MCF 10A (cell line): Measurements from ENCODE around the gene NXPE4. TPM values are rescaled to one million over a fixed set of nuclear protein-coding genes. Genes with fewer than 3 reads are reported as not detected.
"Not testable (repeated sequence)": the region's sequence is repeated elsewhere in the genome, so short reads cannot be mapped to it uniquely, and the experiment has no call there.

Source experiments
- BruUV-seq: library from RNA; stranded (reverse); fragments of 400-500 nt; replicated peaks from 2 replicates; lab custom pipeline; 2021; lab: Mats Ljungman, UMichigan
- CTCF ChIA-PET: fragments of 300-600 bp; sonication (Branson Sonifier 250); formaldehyde crosslinking; extraction: SDS; loops from one replicate; lab custom pipeline; 2021; ENCODE audit warnings: antibody characterized with exemption, inconsistent platforms; lab: Yijun Ruan, JAX
- POLR2A ChIA-PET: fragments of 300-600, 350-650 bp; sonication (Branson Sonifier 250); formaldehyde crosslinking; extraction: SDS; loops from one replicate; lab custom pipeline; 2020; ENCODE audit warnings: antibody characterized with exemption, inconsistent platforms; lab: Yijun Ruan, JAX
- DNase-seq: peaks from one replicate; pipeline ENCODE4 v3.0.0-alpha.2; 2018; ENCODE audit not compliant: unreplicated experiment
- H3K27ac Mint-ChIP-seq: one replicate; pipeline ENCODE4 v1.8.0; 2022; ENCODE audit warnings: mild to moderate bottlenecking, low read depth, mixed read lengths; ENCODE audit not compliant: unreplicated experiment
- H3K27me3 Mint-ChIP-seq: one replicate; pipeline ENCODE4 v1.8.0; 2022; ENCODE audit warnings: mixed read lengths; ENCODE audit not compliant: insufficient read depth, unreplicated experiment
- H3K36me3 Mint-ChIP-seq: one replicate; pipeline ENCODE4 v1.8.0; 2022; ENCODE audit warnings: mild to moderate bottlenecking, moderate library complexity, mixed read lengths; ENCODE audit not compliant: insufficient read depth, unreplicated experiment
- H3K4me1 Mint-ChIP-seq: one replicate; pipeline ENCODE4 v1.8.0; 2022; ENCODE audit warnings: mixed read lengths; ENCODE audit not compliant: insufficient read depth, unreplicated experiment
- H3K4me3 Mint-ChIP-seq: one replicate; pipeline ENCODE4 v1.8.0; 2022; ENCODE audit warnings: mild to moderate bottlenecking, moderate library complexity, mixed read lengths; ENCODE audit not compliant: unreplicated experiment
- H3K9me3 Mint-ChIP-seq: one replicate; pipeline ENCODE4 v1.8.0; 2022; ENCODE audit warnings: mixed read lengths; ENCODE audit not compliant: unreplicated experiment
- intact Hi-C: fragments of 100-400 bp; cut with micrococcal nuclease; formaldehyde crosslinking; loops from 2 replicates; pipeline ENCODE4 v1.14.1; 2022
- total RNA-seq: library from RNA; stranded (reverse); gene quantifications from 2 replicates; pipeline ENCODE4 v1.2.3, GENCODE V29; 2022
- TF ChIP-seq, protein P1 (sequence below): fragments of 200-600 bp; IDR thresholded peaks from one replicate; pipeline ENCODE4 v1.8.0; 2022; ENCODE audit warnings: antibody characterized with exemption, mild to moderate bottlenecking; ENCODE audit not compliant: unreplicated experiment

The NXPE4 gene
- total RNA-seq, 1 experiment from 2014 or later: not detected

GRCh38 chr11:114604886-114605285 is 9.3 kb upstream of the NXPE4 start:
- BruUV-seq: no TSS peak
- Mint-ChIP-seq H3K27ac (no peak overlapping the region), H3K27me3 (no peaks in the 10 kb centered on the region), H3K36me3 (peaks cover 5% of the 10 kb centered on the region), H3K9me3 (no peaks in the 10 kb centered on the region), H3K4me1 (no peaks in the 10 kb centered on the region), H3K4me3 (no peak overlapping the region)
- DNase-seq: no peak
- TF ChIP-seq, protein P1, sequence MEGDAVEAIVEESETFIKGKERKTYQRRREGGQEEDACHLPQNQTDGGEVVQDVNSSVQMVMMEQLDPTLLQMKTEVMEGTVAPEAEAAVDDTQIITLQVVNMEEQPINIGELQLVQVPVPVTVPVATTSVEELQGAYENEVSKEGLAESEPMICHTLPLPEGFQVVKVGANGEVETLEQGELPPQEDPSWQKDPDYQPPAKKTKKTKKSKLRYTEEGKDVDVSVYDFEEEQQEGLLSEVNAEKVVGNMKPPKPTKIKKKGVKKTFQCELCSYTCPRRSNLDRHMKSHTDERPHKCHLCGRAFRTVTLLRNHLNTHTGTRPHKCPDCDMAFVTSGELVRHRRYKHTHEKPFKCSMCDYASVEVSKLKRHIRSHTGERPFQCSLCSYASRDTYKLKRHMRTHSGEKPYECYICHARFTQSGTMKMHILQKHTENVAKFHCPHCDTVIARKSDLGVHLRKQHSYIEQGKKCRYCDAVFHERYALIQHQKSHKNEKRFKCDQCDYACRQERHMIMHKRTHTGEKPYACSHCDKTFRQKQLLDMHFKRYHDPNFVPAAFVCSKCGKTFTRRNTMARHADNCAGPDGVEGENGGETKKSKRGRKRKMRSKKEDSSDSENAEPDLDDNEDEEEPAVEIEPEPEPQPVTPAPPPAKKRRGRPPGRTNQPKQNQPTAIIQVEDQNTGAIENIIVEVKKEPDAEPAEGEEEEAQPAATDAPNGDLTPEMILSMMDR: no peak
- ChIA-PET CTCF (no interaction called here), POLR2A (no interaction called here)
- intact Hi-C loops: loop anchor here (5.0 kb wide), 1 partner anchor 323 kb away; no protein-coding TSS in a partner anchor

- intact Hi-C loops: no loop called here
- no peak overlapping the region for H3K4me3 Mint-ChIP-seq
These were observed 8.7 kb upstream of the NXPE4 start for GRCh38 chr11:114604179-114604813.

GRCh38 chr11:114603151-114603550 is 7.6 kb upstream of the NXPE4 start:
- H3K36me3 Mint-ChIP-seq, H3K27ac Mint-ChIP-seq, H3K9me3 Mint-ChIP-seq, CTCF ChIA-PET, H3K4me1 Mint-ChIP-seq, intact Hi-C loops, H3K27me3 Mint-ChIP-seq, POLR2A ChIA-PET, DNase-seq, H3K4me3 Mint-ChIP-seq, BruUV-seq: not testable (repeated sequence)

More at GRCh38 chr11:114604179-114604813, 8.7 kb upstream of the NXPE4 start:
- ChIA-PET POLR2A (no interaction called here), CTCF (no interaction called here)
- no TSS peak for BruUV-seq
- Mint-ChIP-seq H3K27ac (no peak overlapping the region), H3K9me3 (no peaks in the 10 kb centered on the region), H3K36me3 (peaks cover 5% of the 10 kb centered on the region), H3K4me1 (no peaks in the 10 kb centered on the region), H3K27me3 (no peaks in the 10 kb centered on the region)
- DNase-seq: no peak
- TF ChIP-seq, protein P1: no peak

- H3K27ac Mint-ChIP-seq: no peak overlapping the region
- H3K4me1 Mint-ChIP-seq: no peaks in the 10 kb centered on the region
- no peaks in the 10 kb centered on the region for H3K9me3 Mint-ChIP-seq
- peaks cover 19% of the 10 kb centered on the region for H3K27me3 Mint-ChIP-seq
- BruUV-seq: no TSS peak
- TF ChIP-seq, protein P1: no peak
- no peak overlapping the region for H3K4me3 Mint-ChIP-seq
- ChIA-PET CTCF (no interaction called here), POLR2A (no interaction called here)
- H3K36me3 Mint-ChIP-seq: no peaks in the 10 kb centered on the region
- intact Hi-C loops: no loop called here
- no peak for DNase-seq
These were observed 2.9 kb upstream of the NXPE4 start for GRCh38 chr11:114598461-114598860.
